GM10266 (cell line): ENCODE measurements around the gene ICOS.
A peak's percentile ranks its signal among the peaks of the same experiment; 100 is the strongest.
"Not testable (repeated sequence)": the region's sequence is repeated elsewhere in the genome, so short reads cannot be mapped to it uniquely, and the experiment has no call there.

ENCODE experiments used
- DNase-seq: peaks from one replicate; pipeline ENCODE4 v3.0.0; 2012; ENCODE audit errors: extremely low spot score
- TF ChIP-seq, protein P1 (sequence below): IDR thresholded peaks from 2 replicates; pipeline ENCODE4 v1.5.1; 2012; ENCODE audit warnings: mild to moderate bottlenecking, low read depth; ENCODE audit not compliant: control insufficient read depth, insufficient read depth; ENCODE audit errors: missing control alignments

ICOS gene

GRCh38 chr2:203949228-203949627 lies 12.7 kb downstream of the ICOS start:
- TF ChIP-seq, protein P1, sequence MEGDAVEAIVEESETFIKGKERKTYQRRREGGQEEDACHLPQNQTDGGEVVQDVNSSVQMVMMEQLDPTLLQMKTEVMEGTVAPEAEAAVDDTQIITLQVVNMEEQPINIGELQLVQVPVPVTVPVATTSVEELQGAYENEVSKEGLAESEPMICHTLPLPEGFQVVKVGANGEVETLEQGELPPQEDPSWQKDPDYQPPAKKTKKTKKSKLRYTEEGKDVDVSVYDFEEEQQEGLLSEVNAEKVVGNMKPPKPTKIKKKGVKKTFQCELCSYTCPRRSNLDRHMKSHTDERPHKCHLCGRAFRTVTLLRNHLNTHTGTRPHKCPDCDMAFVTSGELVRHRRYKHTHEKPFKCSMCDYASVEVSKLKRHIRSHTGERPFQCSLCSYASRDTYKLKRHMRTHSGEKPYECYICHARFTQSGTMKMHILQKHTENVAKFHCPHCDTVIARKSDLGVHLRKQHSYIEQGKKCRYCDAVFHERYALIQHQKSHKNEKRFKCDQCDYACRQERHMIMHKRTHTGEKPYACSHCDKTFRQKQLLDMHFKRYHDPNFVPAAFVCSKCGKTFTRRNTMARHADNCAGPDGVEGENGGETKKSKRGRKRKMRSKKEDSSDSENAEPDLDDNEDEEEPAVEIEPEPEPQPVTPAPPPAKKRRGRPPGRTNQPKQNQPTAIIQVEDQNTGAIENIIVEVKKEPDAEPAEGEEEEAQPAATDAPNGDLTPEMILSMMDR = no peak
- DNase-seq = no peak

GRCh38 chr2:203951366-203951902 lies 14.9 kb downstream of the ICOS start:
- DNase-seq = peak; percentile 11
- TF ChIP-seq, protein P1 = no peak

DNA sequence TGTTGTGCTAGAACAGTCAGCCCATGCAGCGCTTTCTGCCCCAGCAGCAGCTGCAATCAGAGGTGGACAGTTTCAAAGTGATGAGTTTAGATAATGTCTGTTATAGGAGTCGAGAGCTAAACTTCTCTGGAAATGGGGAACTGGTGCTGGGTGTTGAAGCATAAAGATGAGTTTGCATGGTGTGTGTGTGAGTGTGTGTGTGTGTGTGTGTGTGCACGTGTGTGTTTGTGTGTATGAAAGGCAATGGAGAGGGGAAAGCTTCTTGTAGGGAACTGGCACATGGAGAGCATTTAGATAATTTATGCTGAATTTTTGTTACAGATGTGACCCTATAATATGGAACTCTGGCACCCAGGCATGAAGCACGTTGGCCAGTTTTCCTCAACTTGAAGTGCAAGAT lies 22.7 kb downstream of the ICOS start:
- TF ChIP-seq, protein P1 = no peak
- no peak for DNase-seq

DNA sequence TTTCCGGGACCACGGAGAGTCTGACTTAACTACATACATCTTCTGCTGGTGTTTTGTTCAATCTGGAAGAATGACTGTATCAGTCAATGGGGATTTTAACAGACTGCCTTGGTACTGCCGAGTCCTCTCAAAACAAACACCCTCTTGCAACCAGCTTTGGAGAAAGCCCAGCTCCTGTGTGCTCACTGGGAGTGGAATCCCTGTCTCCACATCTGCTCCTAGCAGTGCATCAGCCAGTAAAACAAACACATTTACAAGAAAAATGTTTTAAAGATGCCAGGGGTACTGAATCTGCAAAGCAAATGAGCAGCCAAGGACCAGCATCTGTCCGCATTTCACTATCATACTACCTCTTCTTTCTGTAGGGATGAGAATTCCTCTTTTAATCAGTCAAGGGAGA lies 23.1 kb downstream of the ICOS start:
- TF ChIP-seq, protein P1 = no peak
- no peak for DNase-seq

- TF ChIP-seq, protein P1 = no peak
These were observed 24.2 kb downstream of the ICOS start for GRCh38 chr2:203960811-203961210.

DNA sequence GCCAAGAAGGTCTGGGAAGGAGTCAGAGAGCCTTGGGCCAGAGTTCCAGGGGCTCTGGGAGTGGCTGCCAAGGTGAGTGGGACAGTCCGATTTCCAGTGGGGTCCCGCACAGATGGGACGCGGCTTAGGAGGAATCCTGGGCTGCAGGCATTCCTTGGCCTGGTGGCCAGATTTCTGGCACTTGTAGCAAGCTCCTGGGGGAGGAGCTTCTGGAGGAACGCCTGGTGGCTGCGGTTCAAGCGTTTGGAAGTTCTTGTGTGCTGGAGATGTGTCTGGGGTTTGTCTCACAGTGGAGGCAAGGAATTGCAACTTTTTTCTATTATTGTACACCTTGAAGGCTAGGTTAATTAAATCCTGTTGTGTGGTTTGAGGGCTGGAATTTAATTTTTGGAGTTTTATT lies 28.6 kb downstream of the ICOS start:
- DNase-seq = not testable (repeated sequence)

More at GRCh38 chr2:203960811-203961210, 24.2 kb downstream of the ICOS start:
- no peak for DNase-seq

- TF ChIP-seq, protein P1 = no peak
- no peak for DNase-seq
These were observed 34.7 kb downstream of the ICOS start for GRCh38 chr2:203971251-203971650.

DNA sequence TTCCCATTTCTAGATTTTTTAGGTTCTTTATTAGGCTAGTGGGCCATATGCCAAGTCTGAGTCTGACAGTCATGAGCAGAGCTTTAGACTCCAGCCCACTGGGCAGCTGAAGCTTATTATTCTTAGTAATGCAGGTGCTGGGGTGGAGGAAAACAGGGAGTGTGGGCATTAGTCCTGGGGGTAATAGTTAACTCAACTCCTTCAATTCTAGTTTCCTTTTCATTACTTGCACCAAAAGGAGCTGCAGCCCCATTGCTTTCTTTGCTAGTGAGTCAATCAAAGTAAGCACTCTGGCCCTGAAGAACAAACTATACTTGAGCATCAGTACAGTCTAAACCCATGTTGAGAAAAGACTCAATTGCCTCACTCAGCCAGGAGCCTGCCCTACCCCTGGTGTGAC lies 35.5 kb downstream of the ICOS start:
- TF ChIP-seq, protein P1 = no peak
- DNase-seq = no peak
